Parathyroid adenoma (tissue), 2 donors: ENCODE data around the gene TESMIN.

Experiments used
- H2AFZ ChIP-seq: fragments of 300-600 bp; sonication (generic); one replicate; pipeline ENCODE4 v1.7.0; 2017; ENCODE audit warnings: antibody characterized with exemption, mild to moderate bottlenecking
- H3K27ac ChIP-seq: fragments of 300-600 bp; sonication (generic); one replicate; pipeline ENCODE4 v1.7.0; 2017
- H3K27me3 ChIP-seq: fragments of 300-600 bp; sonication (generic); one replicate; pipeline ENCODE4 v1.7.0; 2017; ENCODE audit warnings: low read length; ENCODE audit not compliant: control insufficient read depth, insufficient read depth
- H3K36me3 ChIP-seq: fragments of 300-600 bp; sonication (generic); one replicate; pipeline ENCODE4 v1.7.0; 2017; ENCODE audit warnings: low read length; ENCODE audit not compliant: control insufficient read depth, insufficient read depth
- H3K4me1 ChIP-seq: fragments of 300-600 bp; sonication (generic); one replicate; pipeline ENCODE4 v1.7.0; 2017; ENCODE audit warnings: control low read depth
- H3K4me2 ChIP-seq: fragments of 300-600 bp; sonication (generic); one replicate; pipeline ENCODE4 v1.7.0; 2017; ENCODE audit warnings: low read length
- H3K4me3 ChIP-seq: fragments of 300-600 bp; sonication (generic); one replicate; pipeline ENCODE4 v1.7.0; 2017; ENCODE audit warnings: low read depth, low read length
- H3K79me2 ChIP-seq: fragments of 300-600 bp; sonication (generic); one replicate; pipeline ENCODE4 v1.7.0; 2017; ENCODE audit warnings: control low read depth
- H3K9ac ChIP-seq: fragments of 300-600 bp; sonication (generic); one replicate; pipeline ENCODE4 v1.7.0; 2017; ENCODE audit warnings: mild to moderate bottlenecking
- H3K9me3 ChIP-seq: fragments of 300-600 bp; sonication (generic); one replicate; pipeline ENCODE4 v1.7.0; 2017; ENCODE audit warnings: low read length; ENCODE audit not compliant: control insufficient read depth
- CTCF ChIP-seq: fragments of 300-600 bp; sonication (generic); IDR thresholded peaks from one replicate; pipeline ENCODE4 v1.7.0; 2017; ENCODE audit warnings: antibody characterized with exemption, mild to moderate bottlenecking
- donor health status: primary hyperparathyroidism.

Gene TESMIN

DNA sequence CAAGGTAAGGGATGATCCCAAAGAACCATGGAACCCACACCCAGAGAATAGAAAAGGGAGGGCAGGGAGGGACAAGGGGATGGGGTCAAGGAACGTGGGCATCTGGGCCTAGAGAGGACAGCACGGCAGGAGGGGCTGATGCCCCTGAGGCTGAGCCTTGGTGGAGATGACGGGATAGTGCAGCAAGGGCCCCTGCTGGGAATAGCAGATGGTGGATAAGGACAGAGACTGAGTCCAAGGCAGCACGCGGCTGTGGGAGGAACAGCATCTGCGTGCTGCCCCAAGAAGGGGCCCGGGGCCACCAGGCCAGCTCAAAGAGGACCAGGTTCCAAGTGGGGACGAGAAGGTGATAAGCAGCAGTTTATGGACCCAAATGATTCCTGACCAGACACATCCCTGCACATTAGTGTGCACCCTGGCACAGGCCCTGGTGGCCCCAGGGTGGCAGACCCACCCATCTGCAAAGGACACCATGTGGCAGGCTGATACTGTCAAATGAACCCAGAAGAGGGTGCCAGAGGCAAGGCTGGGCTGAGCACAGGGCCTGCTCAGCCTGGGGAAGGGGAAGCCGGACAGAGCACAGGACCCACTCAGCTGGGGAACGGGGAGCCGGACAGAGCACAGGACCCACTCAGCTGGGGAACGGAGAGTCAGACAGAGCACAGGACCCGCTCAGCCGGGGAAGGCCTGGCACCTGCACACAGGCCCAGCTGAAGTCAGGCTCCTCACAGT is 12.8 kb upstream of the TESMIN start:
- Histone ChIP-seq H3K27me3 (no peaks in the 10 kb centered on the region), H3K9me3 (no peaks in the 10 kb centered on the region), H3K4me3 (no peak overlapping the region), H3K36me3 (no peaks in the 10 kb centered on the region), H3K4me1 (no peaks in the 10 kb centered on the region), H3K9ac (no peak overlapping the region), H2AFZ (no peak overlapping the region), H3K4me2 (no peak overlapping the region), H3K79me2 (no peaks in the 10 kb centered on the region), H3K27ac (no peak overlapping the region)
- TF ChIP-seq CTCF, result no peak

DNA sequence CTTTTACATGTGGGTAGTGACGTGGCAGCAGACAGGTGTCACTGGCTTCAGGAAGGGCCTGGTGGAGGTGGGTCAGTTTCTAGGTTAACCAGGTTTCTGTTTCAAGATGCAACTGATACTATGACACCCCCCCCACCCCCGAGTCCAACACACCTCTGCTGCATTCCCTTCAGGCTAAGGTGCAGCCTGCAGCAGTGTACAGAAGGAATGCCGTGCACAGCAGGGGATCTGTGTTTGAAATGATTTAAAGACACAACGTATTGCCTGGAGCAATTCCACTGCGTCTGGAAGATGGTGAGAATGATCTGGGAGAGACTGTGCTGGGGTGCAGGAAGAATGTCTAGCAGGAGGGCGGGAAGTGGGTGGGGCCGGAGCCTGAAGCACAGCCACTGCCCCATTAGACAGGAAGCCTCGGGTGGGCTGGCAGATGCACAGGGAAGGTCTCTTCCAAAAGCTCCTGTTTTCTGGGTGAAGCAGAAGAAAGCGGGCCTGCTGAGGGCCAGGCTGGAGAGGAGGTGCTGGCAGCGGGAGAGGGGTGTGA is 11.9 kb upstream of the TESMIN start:
- Histone ChIP-seq H2AFZ (no peak overlapping the region), H3K4me1 (no peaks in the 10 kb centered on the region), H3K36me3 (no peaks in the 10 kb centered on the region), H3K79me2 (no peaks in the 10 kb centered on the region), H3K4me2 (no peak overlapping the region), H3K9ac (no peak overlapping the region), H3K9me3 (no peaks in the 10 kb centered on the region), H3K27me3 (no peaks in the 10 kb centered on the region), H3K27ac (no peak overlapping the region), H3K4me3 (no peak overlapping the region)
- no peak for TF ChIP-seq CTCF

- no peak for TF ChIP-seq CTCF
- Histone ChIP-seq H3K36me3 (no peaks in the 10 kb centered on the region), H3K9me3 (no peaks in the 10 kb centered on the region), H3K4me1 (no peaks in the 10 kb centered on the region), H2AFZ (no peak overlapping the region), H3K4me3 (no peak overlapping the region), H3K4me2 (no peak overlapping the region), H3K27me3 (no peaks in the 10 kb centered on the region), H3K9ac (no peak overlapping the region), H3K79me2 (no peaks in the 10 kb centered on the region), H3K27ac (no peak overlapping the region)
These were observed 11.2 kb upstream of the TESMIN start for GRCh38 chr11:68762481-68762880.

DNA sequence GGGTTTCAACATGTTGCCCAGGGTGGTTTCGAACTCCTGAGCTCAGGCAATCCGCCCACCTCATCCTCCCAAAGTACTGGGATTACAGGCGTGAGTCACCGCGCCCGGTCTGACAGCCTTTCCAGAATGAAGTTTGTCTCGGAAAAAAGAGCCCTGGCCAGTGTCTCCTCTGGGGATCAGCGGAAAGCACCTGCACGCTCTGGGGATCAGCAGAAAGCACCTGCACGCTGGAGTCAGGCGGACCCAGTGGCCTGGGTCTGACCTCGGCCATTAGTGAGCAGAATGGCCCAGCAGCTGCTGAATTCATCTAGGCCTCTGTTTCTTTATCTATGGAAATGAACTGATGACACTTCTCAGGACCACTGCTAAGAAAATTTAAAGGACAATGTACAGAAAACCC is 10.5 kb upstream of the TESMIN start:
- Histone ChIP-seq H3K27ac (no peak overlapping the region), H3K79me2 (no peaks in the 10 kb centered on the region), H3K9me3 (no peaks in the 10 kb centered on the region), H3K4me1 (no peaks in the 10 kb centered on the region), H3K4me2 (no peak overlapping the region), H3K4me3 (no peak overlapping the region), H3K9ac (no peak overlapping the region), H3K27me3 (no peaks in the 10 kb centered on the region), H2AFZ (no peak overlapping the region), H3K36me3 (no peaks in the 10 kb centered on the region)
- no peak for TF ChIP-seq CTCF

DNA sequence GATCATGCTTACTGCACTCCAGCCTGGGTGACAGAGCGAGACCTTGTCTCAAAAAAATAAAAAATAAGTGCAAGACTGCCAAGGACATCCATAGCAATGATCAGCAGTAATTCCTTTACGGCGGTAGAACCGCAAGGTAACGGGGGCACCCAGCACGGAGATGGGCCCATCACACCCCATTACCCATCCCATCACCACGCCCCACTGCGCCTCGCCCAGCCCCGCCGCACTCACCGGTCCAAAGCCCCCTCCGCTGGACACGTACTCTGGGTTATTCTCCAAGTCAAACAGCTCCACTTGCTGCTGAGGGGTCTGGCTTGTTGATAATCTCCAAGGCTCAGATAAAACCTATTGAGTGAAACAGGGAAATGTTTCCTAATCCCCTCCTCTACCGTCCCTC is 8.7 kb upstream of the TESMIN start:
- H3K4me1 ChIP-seq, result no peaks in the 10 kb centered on the region
- no peaks in the 10 kb centered on the region for H3K9me3 ChIP-seq
- H3K4me2 ChIP-seq, result no peak overlapping the region
- H2AFZ ChIP-seq, result no peak overlapping the region
- TF ChIP-seq CTCF, result no peak
- H3K9ac ChIP-seq, result no peak overlapping the region
- H3K79me2 ChIP-seq, result no peaks in the 10 kb centered on the region
- H3K36me3 ChIP-seq, result no peaks in the 10 kb centered on the region
- no peaks in the 10 kb centered on the region for H3K27me3 ChIP-seq
- H3K4me3 ChIP-seq, result no peak overlapping the region
- H3K27ac ChIP-seq, result no peak overlapping the region
